BJ (cell line): ENCODE measurements around the gene FIP1L1. TPM values are rescaled to one million over a fixed set of nuclear protein-coding genes. Genes with fewer than 3 reads are reported as not detected.

Experiments
- CTCF ChIA-PET: fragments of 350-600 bp; formaldehyde crosslinking; extraction: SDS; loops from one replicate; lab custom pipeline; 2021; ENCODE audit warnings: antibody characterized with exemption, inconsistent platforms; lab: Yijun Ruan, JAX
- POLR2A ChIA-PET: fragments of 300-600 bp; sonication (Branson Sonifier 250); formaldehyde crosslinking; extraction: SDS; loops from one replicate; lab custom pipeline; 2021; ENCODE audit warnings: antibody characterized with exemption; lab: Charles Lee
- DNase-seq: peaks from one replicate; pipeline ENCODE4 v3.0.0-alpha.2; 2011; ENCODE audit warnings: low read depth
- H3K27me3 ChIP-seq: 2 replicates; pipeline ENCODE4 v1.6.0; 2011; ENCODE audit warnings: low read length; ENCODE audit not compliant: control insufficient read depth, insufficient read depth
- H3K36me3 ChIP-seq: 2 replicates; pipeline ENCODE4 v1.5.1; 2011; ENCODE audit warnings: low read length; ENCODE audit not compliant: control insufficient read depth, insufficient read depth
- H3K4me3 ChIP-seq: 2 replicates; pipeline ENCODE4 v1.5.1; 2011; ENCODE audit warnings: low read depth, mild to moderate bottlenecking, control low read depth, low read length
- CTCF ChIP-seq: IDR thresholded peaks from 2 replicates; pipeline ENCODE4 v1.5.1; 2011; ENCODE audit warnings: low read depth, mild to moderate bottlenecking, control low read depth, inconsistent platforms, low read length, moderate library complexity; ENCODE audit not compliant: insufficient read depth
- polyA plus RNA-seq: library from polyadenylated mRNA; depleted of rRNA; stranded (reverse); fragments of >200 nt; gene quantifications from 2 replicates; pipeline ENCODE4 v1.2.3, GENCODE V29; 2011

Gene FIP1L1
- polyA plus RNA-seq, 1 experiment = 14.2 TPM

- Histone ChIP-seq H3K27me3 (no peaks in the 10 kb centered on the region), H3K4me3 (no peak overlapping the region), H3K36me3 (no peaks in the 10 kb centered on the region)
- TF ChIP-seq CTCF = no peak
- ChIA-PET CTCF (interaction anchor here (1.0 kb wide), 1 partner anchor 9 kb away, joined by 3 read pairs; no protein-coding TSS in a partner anchor), POLR2A (interaction anchor here (0.6 kb wide), 1 partner anchor 393 kb away, joined by 4 read pairs; no protein-coding TSS in a partner anchor)
- no peak for DNase-seq
Measured at GRCh38 chr4:53367721-53368120, 9.7 kb upstream of the FIP1L1 start.

GRCh38 chr4:53371049-53371448, 6.4 kb upstream of the FIP1L1 start:
- H3K36me3 ChIP-seq = no peaks in the 10 kb centered on the region
- H3K4me3 ChIP-seq = no peak overlapping the region
- no peak for TF ChIP-seq CTCF
- POLR2A ChIA-PET = no interaction called here
- CTCF ChIA-PET = interaction anchor here (1.8 kb wide), 1 partner anchor 120 kb away, joined by 4 read pairs; no protein-coding TSS in a partner anchor
- DNase-seq = no peak
- H3K27me3 ChIP-seq = no peaks in the 10 kb centered on the region

DNA sequence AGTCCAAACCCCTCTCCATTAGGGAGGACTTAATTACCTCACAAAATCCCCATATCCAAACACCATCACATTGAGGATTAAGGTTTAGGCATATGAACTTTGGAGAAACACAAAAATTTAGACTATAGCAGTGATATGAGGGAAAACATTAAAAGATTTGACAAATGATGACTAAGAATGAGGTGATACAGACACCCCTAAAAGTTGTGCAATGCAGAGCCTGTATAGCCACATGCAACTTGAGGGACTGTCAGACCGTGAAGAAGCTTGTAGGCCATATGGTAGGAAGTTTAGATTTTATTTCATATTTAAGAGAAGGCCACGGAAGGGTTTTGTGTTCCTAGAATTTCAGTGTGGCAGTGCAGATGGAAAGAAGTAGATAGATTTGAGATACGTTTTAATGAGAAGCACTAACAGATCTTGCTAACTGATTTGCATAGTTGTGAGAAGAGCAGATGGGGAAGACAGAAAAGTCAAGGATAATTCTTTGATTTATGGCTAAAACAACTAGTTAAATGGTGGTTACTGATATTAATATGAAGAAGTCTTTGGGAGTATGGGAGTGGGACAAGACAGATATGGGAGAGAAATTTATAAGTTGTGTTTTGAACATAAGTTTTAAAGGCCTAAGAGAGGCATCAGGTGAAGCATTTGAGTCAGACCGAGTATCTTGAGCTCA, 5.5 kb upstream of the FIP1L1 start:
- Histone ChIP-seq H3K27me3 (no peaks in the 10 kb centered on the region), H3K36me3 (no peaks in the 10 kb centered on the region), H3K4me3 (no peak overlapping the region)
- TF ChIP-seq CTCF = no peak
- CTCF ChIA-PET = interaction anchor here (1.8 kb wide), 1 partner anchor 119 kb away, joined by 4 read pairs; no protein-coding TSS in a partner anchor
- no peak for DNase-seq
- POLR2A ChIA-PET = no interaction called here

DNA sequence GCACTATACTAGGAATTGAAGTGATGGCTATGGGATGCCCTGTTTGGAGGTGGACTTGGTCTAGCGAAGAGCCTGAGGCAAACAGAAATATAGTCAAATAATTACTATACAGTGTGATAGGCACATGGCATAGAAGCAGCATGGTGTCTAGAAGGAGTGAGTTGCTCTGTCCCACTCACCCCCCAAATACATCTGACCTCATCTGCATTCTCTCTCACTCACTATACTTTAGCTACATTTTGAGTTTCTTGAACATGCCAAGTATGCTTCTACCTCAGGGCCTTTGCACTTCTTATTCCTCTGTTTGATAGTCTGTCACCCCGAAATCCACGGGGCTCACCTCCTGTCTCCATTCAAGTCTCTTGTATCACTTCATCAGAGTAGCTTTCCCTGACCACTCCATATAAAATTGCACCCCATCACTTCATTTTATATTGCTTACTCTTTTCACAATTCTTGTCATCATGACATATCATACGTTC, 2.6 kb upstream of the FIP1L1 start:
- POLR2A ChIA-PET = no interaction called here

More for the DNA sequence above, 2.6 kb upstream of the FIP1L1 start:
- H3K27me3 ChIP-seq = no peaks in the 10 kb centered on the region
- TF ChIP-seq CTCF = no peak
- no peak for DNase-seq
- H3K4me3 ChIP-seq = no peak overlapping the region
- CTCF ChIA-PET = no interaction called here
- H3K36me3 ChIP-seq = no peaks in the 10 kb centered on the region
